H9 (cell line): ENCODE results near the gene PTP4A1. TPM values are rescaled to one million over a fixed set of nuclear protein-coding genes. Genes with fewer than 3 reads are reported as not detected.

Experiments
- DNase-seq: peaks from one replicate; pipeline ENCODE4 v3.0.0-alpha.2; 2017
- H2AFZ ChIP-seq: one replicate; pipeline ENCODE4 v1.6.1; 2013; ENCODE audit warnings: mild to moderate bottlenecking, low read length, control low read depth, moderate library complexity
- H2AK5ac ChIP-seq: 2 replicates; pipeline ENCODE4 v1.6.1; 2013; ENCODE audit warnings: low read length, control low read depth, mixed read lengths; ENCODE audit not compliant: insufficient read length
- H2BK120ac ChIP-seq: one replicate; pipeline ENCODE4 v1.6.1; 2013; ENCODE audit warnings: low read depth, mild to moderate bottlenecking, low read length, control low read depth, inconsistent platforms; ENCODE audit not compliant: poor library complexity, severe bottlenecking
- H2BK12ac ChIP-seq: 2 replicates; pipeline ENCODE4 v1.6.1; 2013; ENCODE audit warnings: low read length, control low read depth, mixed read lengths, low read depth; ENCODE audit not compliant: insufficient read length
- H2BK15ac ChIP-seq: 2 replicates; pipeline ENCODE4 v1.6.1; 2013; ENCODE audit warnings: low read depth, low read length, control low read depth
- H2BK20ac ChIP-seq: one replicate; pipeline ENCODE4 v1.6.1; 2013; ENCODE audit warnings: low read depth, mild to moderate bottlenecking, low read length, control low read depth, inconsistent platforms; ENCODE audit not compliant: poor library complexity, severe bottlenecking
- H2BK5ac ChIP-seq: 2 replicates; pipeline ENCODE4 v1.6.1; 2013; ENCODE audit warnings: low read length, control low read depth, mixed read lengths; ENCODE audit not compliant: insufficient read length
- H3K14ac ChIP-seq: 2 replicates; pipeline ENCODE4 v1.6.1; 2013; ENCODE audit warnings: low read length, control low read depth; ENCODE audit not compliant: insufficient read depth
- H3K18ac ChIP-seq: 2 replicates; pipeline ENCODE4 v1.6.1; 2013; ENCODE audit warnings: low read depth, mild to moderate bottlenecking, mixed read lengths, low read length, control low read depth; ENCODE audit not compliant: insufficient read length
- H3K23ac ChIP-seq: 2 replicates; pipeline ENCODE4 v1.6.1; 2013; ENCODE audit warnings: low read length, control low read depth, mixed read lengths, low read depth; ENCODE audit not compliant: insufficient read length
- H3K23me2 ChIP-seq: 2 replicates; pipeline ENCODE4 v1.6.1; 2013; ENCODE audit warnings: low read depth, mild to moderate bottlenecking, mixed read lengths, low read length, control low read depth; ENCODE audit not compliant: insufficient read length, poor library complexity, severe bottlenecking
- H3K27ac ChIP-seq: 2 replicates; pipeline ENCODE4 v1.5.1; 2013; ENCODE audit warnings: low read length, control low read depth, mixed read lengths, low read depth; ENCODE audit not compliant: insufficient read length
- H3K27me3 ChIP-seq: 2 replicates; pipeline ENCODE4 v1.6.1; 2013; ENCODE audit warnings: low read length, control low read depth, inconsistent platforms; ENCODE audit not compliant: insufficient read depth
- H3K4ac ChIP-seq: 2 replicates; pipeline ENCODE4 v1.6.1; 2013; ENCODE audit warnings: low read depth, mild to moderate bottlenecking, control low read depth, inconsistent platforms, low read length, moderate library complexity
- H3K4me1 ChIP-seq: 2 replicates; pipeline ENCODE4 v1.6.1; 2013; ENCODE audit warnings: low read length, control low read depth, inconsistent platforms; ENCODE audit not compliant: insufficient read depth
- H3K4me2 ChIP-seq: 2 replicates; pipeline ENCODE4 v1.6.1; 2013; ENCODE audit warnings: low read length, control low read depth, mixed read lengths; ENCODE audit not compliant: insufficient read length, insufficient read depth
- H3K56ac ChIP-seq: 2 replicates; pipeline ENCODE4 v1.6.1; 2013; ENCODE audit warnings: low read depth, mild to moderate bottlenecking, mixed read lengths, low read length, control low read depth; ENCODE audit not compliant: insufficient read length
- H3K79me1 ChIP-seq: 2 replicates; pipeline ENCODE4 v1.6.1; 2013; ENCODE audit warnings: low read depth, mild to moderate bottlenecking, moderate library complexity, low read length, control low read depth, inconsistent platforms; ENCODE audit not compliant: insufficient read depth, poor library complexity, severe bottlenecking
- H3K79me2 ChIP-seq: 2 replicates; pipeline ENCODE4 v1.6.1; 2013; ENCODE audit warnings: low read length, control low read depth, inconsistent platforms; ENCODE audit not compliant: insufficient read depth
- H3K9ac ChIP-seq: 2 replicates; pipeline ENCODE4 v1.6.1; 2013; ENCODE audit warnings: low read length, control low read depth, mixed read lengths; ENCODE audit not compliant: insufficient read length; ENCODE audit errors: extremely low read depth
- H3K9me3 ChIP-seq: one replicate; pipeline ENCODE4 v1.6.1; 2013; ENCODE audit warnings: low read depth, low read length, inconsistent platforms; ENCODE audit not compliant: control insufficient read depth
- H3T11ph ChIP-seq: one replicate; pipeline ENCODE4 v1.6.1; 2013; ENCODE audit warnings: mild to moderate bottlenecking, low read length, control low read depth, inconsistent platforms
- H4K20me1 ChIP-seq: one replicate; pipeline ENCODE4 v1.6.1; 2013; ENCODE audit not compliant: control insufficient read depth, insufficient read length, insufficient read depth
- H4K5ac ChIP-seq: 2 replicates; pipeline ENCODE4 v1.6.1; 2013; ENCODE audit warnings: low read depth, mild to moderate bottlenecking, mixed read lengths, low read length, control low read depth; ENCODE audit not compliant: insufficient read length
- H4K8ac ChIP-seq: replicated peaks from 2 replicates; pipeline ENCODE4 v1.6.1; 2013; ENCODE audit warnings: low read length, control low read depth, mixed read lengths, low read depth; ENCODE audit not compliant: insufficient read length
- H4K91ac ChIP-seq: 2 replicates; pipeline ENCODE4 v1.6.1; 2013; ENCODE audit warnings: low read depth, mild to moderate bottlenecking, moderate library complexity, mixed read lengths, low read length, control low read depth; ENCODE audit not compliant: insufficient read length
- H3K27ac Mint-ChIP-seq, 3 experiments: 2 replicates in 2 of 3; 3 replicates in 1 of 3; pipeline ENCODE4 v1.8.0; 2020 to 2021; ENCODE audit warnings: mixed read lengths in 3 of 3, mild to moderate bottlenecking in 1 of 3, moderate library complexity in 1 of 3
- H3K27me3 Mint-ChIP-seq: 2 replicates; pipeline ENCODE4 v1.8.0; 2021; ENCODE audit warnings: low read depth, mild to moderate bottlenecking, moderate library complexity, mixed read lengths
- H3K36me3 Mint-ChIP-seq, 3 experiments: 2 replicates in 2 of 3; 3 replicates in 1 of 3; pipeline ENCODE4 v1.8.0; 2020 to 2021; ENCODE audit warnings: low read depth in 3 of 3, mixed read lengths in 3 of 3; ENCODE audit not compliant: insufficient read depth in 1 of 3
- H3K4me1 Mint-ChIP-seq, 2 experiments: 2 replicates each; pipeline ENCODE4 v1.8.0; 2020; ENCODE audit warnings: mixed read lengths in 2 of 2
- H3K4me3 Mint-ChIP-seq, 2 experiments: 2 replicates in 1 of 2; 3 replicates in 1 of 2; pipeline ENCODE4 v1.8.0; 2020 to 2021; ENCODE audit warnings: mild to moderate bottlenecking in 2 of 2, mixed read lengths in 2 of 2, moderate library complexity in 1 of 2
- H3K9me3 Mint-ChIP-seq, 2 experiments: 2 replicates in 1 of 2; 3 replicates in 1 of 2; pipeline ENCODE4 v1.8.0; 2020; ENCODE audit warnings: mild to moderate bottlenecking in 2 of 2, mixed read lengths in 2 of 2, moderate library complexity in 1 of 2
- WGBS: extraction: QIAGEN DNeasy Blood & Tissue Kit; methylation state at CpG from one replicate; pipeline ENCODE4 v1.1.7; 2013; ENCODE audit warnings: missing lambda C conversion rate, low lambda C conversion rate, mixed read lengths; ENCODE audit not compliant: insufficient read length; ENCODE audit errors: extremely low coverage; 5-methylcytosine and 5-hydroxymethylcytosine counted together
- total RNA-seq: library from RNA; stranded (reverse); gene quantifications from 2 replicates; pipeline ENCODE4 v1.2.1, GENCODE V29; 2021
- TF ChIP-seq, protein P1 (sequence below): fragments of 200-600 bp; sonication (generic); conservative IDR thresholded peaks from 3 replicates; pipeline ENCODE4 v1.8.0; 2021; ENCODE audit warnings: antibody characterized with exemption, mild to moderate bottlenecking

Gene PTP4A1
- total RNA-seq, 1 experiment from 2014 or later = 85.9 TPM

DNA sequence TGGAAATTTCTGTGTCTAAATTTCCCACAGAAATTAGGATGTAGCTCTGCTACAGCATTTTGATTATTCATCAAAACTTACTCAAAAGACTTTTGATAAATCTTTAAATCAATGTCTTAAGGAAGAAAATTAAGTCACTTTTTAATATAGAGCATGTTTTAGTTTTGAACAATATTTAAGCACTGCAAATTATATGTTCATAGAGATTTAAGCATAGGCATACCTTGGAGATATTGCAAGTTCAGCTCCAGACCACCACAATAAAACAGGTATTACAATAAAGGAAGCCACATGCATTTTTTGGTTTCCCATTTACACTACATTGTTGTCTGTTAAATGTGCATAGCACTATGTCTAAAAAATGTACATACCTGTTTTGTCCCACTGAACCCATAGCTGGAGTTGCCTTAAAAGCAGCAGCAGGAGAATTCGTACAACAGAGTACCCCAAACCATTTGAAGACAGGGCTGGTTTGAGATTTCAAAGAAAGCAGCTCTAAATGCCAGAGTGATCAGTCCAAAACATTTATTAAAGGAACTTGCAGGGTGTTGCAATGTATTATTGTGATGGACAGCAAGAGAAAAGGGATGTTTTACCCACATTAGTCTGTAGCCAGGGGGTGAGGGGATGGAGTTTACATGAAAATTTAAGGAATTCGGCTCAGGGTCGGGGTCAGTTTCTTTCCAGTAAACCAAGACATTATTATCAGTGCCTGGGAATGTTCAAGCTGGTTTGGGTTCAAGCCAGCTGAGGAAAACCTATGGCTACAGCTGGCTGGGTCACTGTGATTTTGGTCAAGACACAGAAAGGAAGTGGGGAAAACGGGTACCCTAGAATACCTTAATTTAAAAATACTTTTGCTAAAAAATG is 6.3 kb upstream of the PTP4A1 start:
- Histone ChIP-seq H3K9me3 (no peaks in the 10 kb centered on the region), H2BK20ac (no peak overlapping the region), H3K23me2 (no peaks in the 10 kb centered on the region), H3K14ac (no peak overlapping the region), H3K79me1 (no peaks in the 10 kb centered on the region), H3K23ac (no peak overlapping the region), H3K18ac (no peak overlapping the region), H2AK5ac (no peak overlapping the region), H2BK5ac (no peak overlapping the region), H3T11ph (no peak overlapping the region), H3K4me1 (peaks cover 6% of the 10 kb centered on the region; the same call in 1 of the 2 replicates), H3K79me2 (no peaks in the 10 kb centered on the region), H3K9ac (no peak overlapping the region), H3K27ac (no peak overlapping the region), H4K20me1 (no peaks in the 10 kb centered on the region), H4K91ac (no peak overlapping the region), H4K8ac (no peak overlapping the region), H2BK15ac (no peak overlapping the region), H3K27me3 (no peaks in the 10 kb centered on the region), H2AFZ (peak overlapping the region; percentile 73), H2BK120ac (no peak overlapping the region), H3K56ac (no peak overlapping the region), H4K5ac (no peak overlapping the region), H3K4me2 (no peak overlapping the region), H2BK12ac (no peak overlapping the region), H3K4ac (no peak overlapping the region)
- DNase-seq = no peak
- Mint-ChIP-seq H3K9me3 (peaks cover 6% of the 10 kb centered on the region in 2 experiments; a peak in 2 of 5 replicates), H3K27me3 (no peaks in the 10 kb centered on the region; the same call in none of the 2 replicates), H3K4me3 (no peak overlapping the region), H3K36me3 (no peaks in the 10 kb centered on the region), H3K4me1 (peaks cover 11 to 16% of the 10 kb centered on the region in 2 experiments), H3K27ac (peak overlapping the region in 1 of 3 experiments; percentile 43; a peak in 2 of 7 replicates)
- WGBS = no CpG with 5 or more reads among the region's 4 CpGs
- TF ChIP-seq, protein P1, sequence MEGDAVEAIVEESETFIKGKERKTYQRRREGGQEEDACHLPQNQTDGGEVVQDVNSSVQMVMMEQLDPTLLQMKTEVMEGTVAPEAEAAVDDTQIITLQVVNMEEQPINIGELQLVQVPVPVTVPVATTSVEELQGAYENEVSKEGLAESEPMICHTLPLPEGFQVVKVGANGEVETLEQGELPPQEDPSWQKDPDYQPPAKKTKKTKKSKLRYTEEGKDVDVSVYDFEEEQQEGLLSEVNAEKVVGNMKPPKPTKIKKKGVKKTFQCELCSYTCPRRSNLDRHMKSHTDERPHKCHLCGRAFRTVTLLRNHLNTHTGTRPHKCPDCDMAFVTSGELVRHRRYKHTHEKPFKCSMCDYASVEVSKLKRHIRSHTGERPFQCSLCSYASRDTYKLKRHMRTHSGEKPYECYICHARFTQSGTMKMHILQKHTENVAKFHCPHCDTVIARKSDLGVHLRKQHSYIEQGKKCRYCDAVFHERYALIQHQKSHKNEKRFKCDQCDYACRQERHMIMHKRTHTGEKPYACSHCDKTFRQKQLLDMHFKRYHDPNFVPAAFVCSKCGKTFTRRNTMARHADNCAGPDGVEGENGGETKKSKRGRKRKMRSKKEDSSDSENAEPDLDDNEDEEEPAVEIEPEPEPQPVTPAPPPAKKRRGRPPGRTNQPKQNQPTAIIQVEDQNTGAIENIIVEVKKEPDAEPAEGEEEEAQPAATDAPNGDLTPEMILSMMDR = no peak
